HG03280 (cell line): ENCODE measurements around the gene GRIN3B.

Source experiments
- ATAC-seq: cut with Tn5 transposase; IDR thresholded peaks from one replicate; pipeline ENCODE4 v1.9.1; 2021; ENCODE audit warnings: mild to moderate bottlenecking, moderate library complexity; ENCODE audit not compliant: unreplicated experiment

Gene GRIN3B

GRCh38 chr19:990119-990571 lies 10.1 kb upstream of the GRIN3B start:
- no peak for ATAC-seq

- ATAC-seq = no peak
These were observed 9.5 kb upstream of the GRIN3B start for GRCh38 chr19:990746-991145.

- no peak for ATAC-seq
These were observed 8.9 kb upstream of the GRIN3B start for GRCh38 chr19:991174-991931.

- no peak for ATAC-seq
These were observed 8.1 kb upstream of the GRIN3B start for GRCh38 chr19:991932-992669.

- ATAC-seq = no peak
These were observed 7.6 kb upstream of the GRIN3B start for GRCh38 chr19:992670-993055.

- no peak for ATAC-seq
These were observed 6.8 kb upstream of the GRIN3B start for GRCh38 chr19:993361-993830.

- no peak for ATAC-seq
These were observed 6.3 kb upstream of the GRIN3B start for GRCh38 chr19:993831-994393.

GRCh38 chr19:994516-994915 lies 5.7 kb upstream of the GRIN3B start:
- ATAC-seq = no peak

DNA sequence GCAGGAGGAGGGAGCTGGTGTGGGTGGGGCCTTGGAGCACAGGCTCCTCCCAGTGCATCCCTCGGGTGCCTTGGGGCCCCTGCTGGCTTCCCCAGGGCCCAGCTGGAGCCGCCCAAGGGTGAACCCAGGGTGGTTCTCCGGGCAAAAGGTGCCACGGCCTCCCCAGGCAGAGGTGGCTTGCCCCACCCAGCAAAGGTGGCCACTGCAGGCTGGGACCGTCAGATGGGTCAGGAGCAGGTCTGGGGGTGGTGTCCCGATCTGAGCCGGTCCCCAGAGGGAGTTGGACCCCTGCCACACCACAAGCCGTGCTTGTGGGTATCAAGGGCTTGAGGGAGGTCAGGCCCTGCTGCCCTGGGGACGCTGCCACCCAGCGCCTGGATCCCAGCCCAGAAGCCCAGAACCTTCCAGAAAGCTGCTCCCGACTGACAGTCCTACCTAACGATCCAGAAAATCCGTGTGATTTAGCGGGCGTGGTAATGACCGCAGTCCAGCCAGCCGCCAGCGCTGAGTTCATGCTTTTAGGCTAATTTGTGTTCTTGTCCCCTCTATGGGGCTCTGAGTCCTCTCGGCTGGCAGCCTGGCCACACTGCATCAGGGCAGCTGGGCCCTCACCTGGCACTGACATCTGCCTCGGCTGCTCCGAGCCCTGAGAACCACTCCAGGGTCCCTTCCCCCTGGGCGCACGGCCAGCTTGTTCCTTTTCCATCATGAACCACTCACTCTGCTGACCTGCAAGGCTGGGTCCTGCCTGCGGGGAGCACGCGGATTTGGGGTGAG lies 5.0 kb upstream of the GRIN3B start:
- ATAC-seq = no peak

GRCh38 chr19:996051-996838 lies 4.0 kb upstream of the GRIN3B start:
- ATAC-seq = no peak

GRCh38 chr19:998064-998463 lies 2.2 kb upstream of the GRIN3B start:
- ATAC-seq = no peak

- no peak for ATAC-seq
These were observed 870 bp upstream of the GRIN3B start for GRCh38 chr19:999379-999719.

GRCh38 chr19:1000591-1001537 lies 645 bp downstream of the GRIN3B start:
- no peak for ATAC-seq

GRCh38 chr19:1001538-1002166 lies 1.4 kb downstream of the GRIN3B start:
- no peak for ATAC-seq

- ATAC-seq = no peak
These were observed 2.4 kb downstream of the GRIN3B start for GRCh38 chr19:1002600-1002999.

GRCh38 chr19:1003283-1003682 lies 3.1 kb downstream of the GRIN3B start:
- ATAC-seq = no peak

- no peak for ATAC-seq
These were observed 4.1 kb downstream of the GRIN3B start for GRCh38 chr19:1004204-1004802.
